ENCODE measurements around the gene POLK.

DNA sequence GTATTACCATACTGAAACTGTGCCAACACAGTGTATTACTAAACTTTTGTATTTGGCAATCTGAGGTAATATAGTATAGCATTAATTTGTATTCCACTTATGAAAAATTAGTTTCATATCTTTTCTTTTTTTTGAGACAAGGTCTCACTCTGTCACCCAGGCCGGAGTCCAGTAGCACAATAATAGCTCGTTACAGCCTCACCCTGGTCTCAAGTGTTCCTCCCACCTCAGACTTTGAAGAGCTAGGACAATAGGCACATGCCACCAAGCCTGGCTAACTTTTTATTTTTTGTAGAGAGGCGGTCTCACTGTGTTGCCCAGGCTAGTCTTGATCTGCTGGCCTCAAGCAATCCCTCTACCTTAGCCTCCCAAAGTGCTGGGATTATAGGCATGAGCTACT is 36.1 kb downstream of the POLK start:
- TF ChIP-seq, protein P1, sequence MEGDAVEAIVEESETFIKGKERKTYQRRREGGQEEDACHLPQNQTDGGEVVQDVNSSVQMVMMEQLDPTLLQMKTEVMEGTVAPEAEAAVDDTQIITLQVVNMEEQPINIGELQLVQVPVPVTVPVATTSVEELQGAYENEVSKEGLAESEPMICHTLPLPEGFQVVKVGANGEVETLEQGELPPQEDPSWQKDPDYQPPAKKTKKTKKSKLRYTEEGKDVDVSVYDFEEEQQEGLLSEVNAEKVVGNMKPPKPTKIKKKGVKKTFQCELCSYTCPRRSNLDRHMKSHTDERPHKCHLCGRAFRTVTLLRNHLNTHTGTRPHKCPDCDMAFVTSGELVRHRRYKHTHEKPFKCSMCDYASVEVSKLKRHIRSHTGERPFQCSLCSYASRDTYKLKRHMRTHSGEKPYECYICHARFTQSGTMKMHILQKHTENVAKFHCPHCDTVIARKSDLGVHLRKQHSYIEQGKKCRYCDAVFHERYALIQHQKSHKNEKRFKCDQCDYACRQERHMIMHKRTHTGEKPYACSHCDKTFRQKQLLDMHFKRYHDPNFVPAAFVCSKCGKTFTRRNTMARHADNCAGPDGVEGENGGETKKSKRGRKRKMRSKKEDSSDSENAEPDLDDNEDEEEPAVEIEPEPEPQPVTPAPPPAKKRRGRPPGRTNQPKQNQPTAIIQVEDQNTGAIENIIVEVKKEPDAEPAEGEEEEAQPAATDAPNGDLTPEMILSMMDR (conservative IDR thresholded peaks at IDR 0.05), result no peak
- no peak for TF ChIP-seq EZH2 (IDR thresholded peaks at IDR 0.05; ENCODE audit: low read depth)
